ENCODE measurements around the gene HADHB. TPM values are rescaled to one million over a fixed set of nuclear protein-coding genes. Genes with fewer than 3 reads are reported as not detected.
"Not testable (repeated sequence)": the region's sequence is repeated elsewhere in the genome, so short reads cannot be mapped to it uniquely, and the experiment has no call there.

Gene HADHB
- total and polyA plus RNA-seq, 4 experiments from 2014 or later: 58.8 to 115 (median 81.0) TPM

DNA sequence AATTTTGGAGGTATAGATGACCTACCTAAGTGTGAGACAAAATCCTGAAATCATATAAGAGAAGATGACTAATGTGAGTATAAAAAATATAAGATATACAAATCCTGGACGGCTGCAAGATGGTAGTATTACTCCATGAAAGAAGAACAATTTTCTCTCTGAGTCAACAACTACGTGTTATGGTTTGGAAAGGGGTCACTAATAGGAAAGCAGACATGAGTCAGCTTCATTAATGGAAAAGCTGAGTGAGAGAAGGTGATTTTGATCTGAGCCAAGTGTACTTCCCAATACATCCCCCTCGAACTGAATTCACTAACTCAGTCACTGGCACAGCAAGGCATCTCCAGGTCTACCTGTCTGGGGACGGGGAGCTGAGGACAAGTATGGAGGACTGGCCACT lies 81.1 kb downstream of the HADHB start:
- H3K27me3 ChIP-seq (ENCODE audit: insufficient read depth, low read length): no peaks in the 10 kb centered on the region
- POLR2A ChIA-PET (ENCODE audit: partially characterized antibody): no interaction called here

GRCh38 chr2:26326514-26326913 lies 81.8 kb downstream of the HADHB start:
- POLR2A ChIA-PET (ENCODE audit: partially characterized antibody): interaction anchor here (0.6 to 1.2 kb wide), 2 partner anchors 19 to 161 kb away, joined by 3 to 4 read pairs; partner anchors contain the start of gene SELENOI
- CTCF ChIA-PET (ENCODE audit: partially characterized antibody): no interaction called here
- Histone ChIP-seq H3K27ac (ENCODE audit: low read depth, low read length) (no peak overlapping the region), H3K4me3 (ENCODE audit: low read length in 2 of 2) (no peak overlapping the region), H3K9me3 (ENCODE audit: control insufficient read depth in 1 of 2, low read length in 2 of 2) (no peaks in the 10 kb centered on the region), H3K27me3 (ENCODE audit: insufficient read depth, low read length) (no peaks in the 10 kb centered on the region), H3K36me3 (ENCODE audit: insufficient read depth, low read length) (no peaks in the 10 kb centered on the region), H3K4me1 (ENCODE audit: insufficient read depth, low read length) (peaks cover 8% of the 10 kb centered on the region)
- H3K36me3 Mint-ChIP-seq: no peaks in the 10 kb centered on the region
- H3K27ac Mint-ChIP-seq: no peak overlapping the region
- peaks cover 6 to 8% (median 7%) of the 10 kb centered on the region in 4 donors for H3K4me1 Mint-ChIP-seq
- intact Hi-C loops (cut with micrococcal nuclease): no loop called here
- H3K9me3 Mint-ChIP-seq: no peaks in the 10 kb centered on the region
- no peak overlapping the region for H3K4me3 Mint-ChIP-seq
- no peak for DNase-seq
- no peaks in the 10 kb centered on the region for H3K27me3 Mint-ChIP-seq

More for the DNA sequence above, 81.1 kb downstream of the HADHB start:
- Histone ChIP-seq H3K36me3 (ENCODE audit: insufficient read depth, low read length) (no peaks in the 10 kb centered on the region), H3K4me1 (ENCODE audit: insufficient read depth, low read length) (peaks cover 8% of the 10 kb centered on the region), H3K9me3 (ENCODE audit: control insufficient read depth in 1 of 2, low read length in 2 of 2) (no peaks in the 10 kb centered on the region), H3K4me3 (ENCODE audit: low read length in 2 of 2) (no peak overlapping the region), H3K27ac (ENCODE audit: low read depth, low read length) (no peak overlapping the region)
- Mint-ChIP-seq H3K9me3 (no peaks in the 10 kb centered on the region), H3K27me3 (no peaks in the 10 kb centered on the region), H3K36me3 (no peaks in the 10 kb centered on the region), H3K4me3 (no peak overlapping the region), H3K4me1 (peaks cover 6 to 8% (median 7%) of the 10 kb centered on the region in 4 donors), H3K27ac (no peak overlapping the region)
- CTCF ChIA-PET (ENCODE audit: partially characterized antibody): no interaction called here
- no peak for DNase-seq
- intact Hi-C loops (cut with micrococcal nuclease): no loop called here

DNA sequence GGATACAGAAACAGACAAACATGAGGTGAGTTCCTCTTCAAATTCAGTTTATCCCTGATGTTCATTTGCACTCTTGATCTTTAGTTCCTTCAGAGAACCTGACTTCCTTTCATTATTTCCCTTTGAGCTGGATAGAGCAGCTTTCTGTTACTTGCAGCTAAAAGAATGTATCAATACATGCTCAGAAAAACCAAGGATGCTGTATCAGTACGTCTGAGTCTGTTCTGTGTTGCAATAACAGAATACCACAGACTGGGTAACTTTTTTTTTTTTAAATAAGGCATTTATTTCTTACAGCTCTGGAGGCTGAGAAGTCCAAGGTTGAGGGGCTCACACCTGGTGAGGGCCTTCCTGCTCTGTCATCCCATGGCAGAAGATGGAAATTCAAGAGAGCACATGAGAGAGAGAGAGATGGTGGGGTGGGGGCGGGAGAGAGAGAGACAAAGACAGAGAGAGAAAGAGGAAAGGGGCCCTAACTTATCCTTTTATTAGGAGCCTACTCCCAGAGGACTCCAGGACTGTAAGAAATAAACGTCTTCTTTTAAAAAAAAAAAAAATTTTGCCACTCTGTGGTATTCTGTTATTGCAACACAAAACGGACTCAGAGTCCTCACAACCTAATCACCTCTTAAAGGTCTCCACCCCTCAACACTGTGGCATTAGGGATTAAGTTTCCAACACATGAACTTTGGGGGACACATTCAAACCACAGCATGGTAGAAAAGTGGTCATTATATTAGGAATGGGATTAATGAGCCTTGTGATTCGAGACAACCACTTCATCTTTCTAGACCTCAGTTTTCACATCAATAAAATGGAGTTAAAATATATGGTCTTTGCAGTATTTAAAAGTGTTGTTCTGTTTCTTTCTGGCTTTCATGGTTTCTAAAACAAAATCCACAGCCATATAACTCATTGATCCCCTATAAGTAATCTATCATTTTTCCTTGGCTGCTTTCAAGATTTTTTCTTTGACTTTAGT lies 82.8 kb downstream of the HADHB start:
- H3K4me1 Mint-ChIP-seq: peaks cover 6 to 10% (median 8%) of the 10 kb centered on the region in 4 donors
- H3K36me3 ChIP-seq (ENCODE audit: insufficient read depth, low read length): no peaks in the 10 kb centered on the region
- intact Hi-C loops (cut with micrococcal nuclease): no loop called here
- H3K4me3 ChIP-seq (ENCODE audit: low read length in 2 of 2): no peak overlapping the region
- no peak overlapping the region for H3K27ac ChIP-seq (ENCODE audit: low read depth, low read length)
- H3K9me3 Mint-ChIP-seq: no peaks in the 10 kb centered on the region
- no peaks in the 10 kb centered on the region for H3K27me3 Mint-ChIP-seq
- no peaks in the 10 kb centered on the region for H3K36me3 Mint-ChIP-seq
- no peaks in the 10 kb centered on the region for H3K9me3 ChIP-seq (ENCODE audit: control insufficient read depth in 1 of 2, low read length in 2 of 2)
- no peak overlapping the region for H3K4me3 Mint-ChIP-seq
- DNase-seq: no peak
- no peak overlapping the region for H3K27ac Mint-ChIP-seq
- H3K27me3 ChIP-seq (ENCODE audit: insufficient read depth, low read length): no peaks in the 10 kb centered on the region
- ChIA-PET POLR2A (ENCODE audit: partially characterized antibody) (interaction anchor here (0.6 to 1.2 kb wide), 2 partner anchors 18 to 162 kb away, joined by 3 to 4 read pairs; partner anchors contain the start of gene SELENOI), CTCF (ENCODE audit: partially characterized antibody) (no interaction called here)
- peaks cover 8% of the 10 kb centered on the region for H3K4me1 ChIP-seq (ENCODE audit: insufficient read depth, low read length)

DNA sequence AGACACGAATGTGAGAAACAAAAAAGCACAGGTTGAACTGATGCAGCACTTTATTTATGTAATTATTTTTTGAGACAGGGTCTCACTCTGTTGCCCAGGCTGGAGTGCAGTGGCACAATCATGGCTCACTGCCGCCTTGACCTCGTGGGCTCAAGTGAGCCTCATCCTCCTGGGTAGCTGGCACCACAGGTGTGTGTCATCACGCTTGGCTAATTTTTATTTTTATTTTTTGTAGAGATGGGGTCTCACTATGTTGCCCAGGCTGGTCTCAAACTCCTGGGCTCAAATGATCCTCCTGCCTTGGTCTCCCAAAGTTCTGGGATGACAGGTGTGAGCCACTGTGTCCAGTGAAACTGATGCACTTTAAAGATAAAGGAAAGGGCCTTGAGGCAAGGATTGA lies 84.3 kb downstream of the HADHB start:
- H3K27ac Mint-ChIP-seq; H3K27me3 Mint-ChIP-seq; H3K4me3 Mint-ChIP-seq; H3K4me3 ChIP-seq (ENCODE audit: low read length in 2 of 2); DNase-seq; H3K4me1 ChIP-seq (ENCODE audit: insufficient read depth, low read length); H3K9me3 ChIP-seq (ENCODE audit: control insufficient read depth in 1 of 2, low read length in 2 of 2); H3K36me3 Mint-ChIP-seq; H3K36me3 ChIP-seq (ENCODE audit: insufficient read depth, low read length); H3K27ac ChIP-seq (ENCODE audit: low read depth, low read length); H3K9me3 Mint-ChIP-seq; POLR2A ChIA-PET (ENCODE audit: partially characterized antibody); H3K27me3 ChIP-seq (ENCODE audit: insufficient read depth, low read length); intact Hi-C loops (cut with micrococcal nuclease): not testable (repeated sequence)
- H3K4me1 Mint-ChIP-seq: peaks cover 6 to 10% (median 8%) of the 10 kb centered on the region in 4 donors
- CTCF ChIA-PET (ENCODE audit: partially characterized antibody): interaction anchor here (0.8 to 2.5 kb wide), 7 partner anchors 29 to 378 kb away, joined by 3 to 9 read pairs (median 4); no protein-coding TSS in a partner anchor

- H3K27me3 Mint-ChIP-seq: no peaks in the 10 kb centered on the region
- CTCF ChIA-PET (ENCODE audit: partially characterized antibody): interaction anchor here (0.8 to 2.5 kb wide), 14 partner anchors 15 to 379 kb away, joined by 3 to 9 read pairs (median 4); partner anchors contain the start of genes ADGRF3 and SELENOI
- no peaks in the 10 kb centered on the region for H3K9me3 ChIP-seq (ENCODE audit: control insufficient read depth in 1 of 2, low read length in 2 of 2)
- no peaks in the 10 kb centered on the region for H3K36me3 ChIP-seq (ENCODE audit: insufficient read depth, low read length)
- H3K27me3 ChIP-seq (ENCODE audit: insufficient read depth, low read length): no peaks in the 10 kb centered on the region
- H3K4me3 Mint-ChIP-seq: peak overlapping the region in 1 of 8 donors; percentile 60
- H3K36me3 Mint-ChIP-seq: no peaks in the 10 kb centered on the region
- peaks cover 6 to 10% (median 8%) of the 10 kb centered on the region in 4 donors for H3K4me1 Mint-ChIP-seq
- DNase-seq: peak; percentile 71 to 81 (median 73)
- no peak overlapping the region for H3K27ac ChIP-seq (ENCODE audit: low read depth, low read length)
- H3K27ac Mint-ChIP-seq: peak overlapping the region in 2 of 7 donors; percentile 24 to 31
- peaks cover 8% of the 10 kb centered on the region for H3K4me1 ChIP-seq (ENCODE audit: insufficient read depth, low read length)
- intact Hi-C loops (cut with micrococcal nuclease): loop anchor here (1.0 to 5.0 kb wide), 6 partner anchors 31 to 1043 kb away; partner anchors contain the start of genes HADHA and HADHB
- POLR2A ChIA-PET (ENCODE audit: partially characterized antibody): interaction anchor here (0.6 to 1.0 kb wide), 2 partner anchors 15 to 146 kb away, joined by 3 read pairs; no protein-coding TSS in a partner anchor
- H3K4me3 ChIP-seq (ENCODE audit: low read length in 2 of 2): no peak overlapping the region
- no peaks in the 10 kb centered on the region for H3K9me3 Mint-ChIP-seq
Measured at GRCh38 chr2:26330114-26330549, 85.4 kb downstream of the HADHB start.

GRCh38 chr2:26330604-26331003 lies 85.9 kb downstream of the HADHB start:
- POLR2A ChIA-PET (ENCODE audit: partially characterized antibody): interaction anchor here (0.6 to 1.0 kb wide), 2 partner anchors 14 to 146 kb away, joined by 3 read pairs; no protein-coding TSS in a partner anchor

DNA sequence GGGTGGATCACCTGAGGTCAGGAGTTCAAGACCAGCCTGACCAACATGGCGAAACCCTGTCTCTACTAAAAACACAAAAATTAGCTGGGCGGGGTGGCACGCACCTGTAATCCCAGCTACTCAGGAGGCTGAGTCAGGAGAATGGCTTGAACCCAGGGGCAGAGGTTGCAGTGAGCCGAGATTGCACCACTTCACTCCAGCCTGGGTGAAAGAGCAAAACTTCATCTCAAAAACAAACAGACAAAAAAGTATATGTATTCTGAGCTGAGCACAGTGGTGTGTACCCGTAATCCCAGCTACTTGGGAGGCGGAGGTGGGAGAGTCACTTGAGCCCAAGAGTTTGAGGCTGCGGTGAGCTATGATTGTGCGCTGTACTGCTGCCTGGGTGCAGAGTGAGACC lies 86.6 kb downstream of the HADHB start:
- POLR2A ChIA-PET (ENCODE audit: partially characterized antibody): not testable (repeated sequence)

More at GRCh38 chr2:26330604-26331003, 85.9 kb downstream of the HADHB start:
- Histone ChIP-seq H3K27me3 (ENCODE audit: insufficient read depth, low read length) (no peaks in the 10 kb centered on the region), H3K27ac (ENCODE audit: low read depth, low read length) (no peak overlapping the region), H3K4me1 (ENCODE audit: insufficient read depth, low read length) (peaks cover 8% of the 10 kb centered on the region), H3K9me3 (ENCODE audit: control insufficient read depth in 1 of 2, low read length in 2 of 2) (no peaks in the 10 kb centered on the region), H3K36me3 (ENCODE audit: insufficient read depth, low read length) (no peaks in the 10 kb centered on the region), H3K4me3 (ENCODE audit: low read length in 2 of 2) (no peak overlapping the region)
- Mint-ChIP-seq H3K36me3 (no peaks in the 10 kb centered on the region), H3K9me3 (no peaks in the 10 kb centered on the region), H3K4me1 (peaks cover 6 to 10% (median 8%) of the 10 kb centered on the region in 4 donors), H3K4me3 (no peak overlapping the region), H3K27ac (no peak overlapping the region), H3K27me3 (no peaks in the 10 kb centered on the region)
- DNase-seq: no peak
- CTCF ChIA-PET (ENCODE audit: partially characterized antibody): interaction anchor here (0.7 to 2.5 kb wide), 18 partner anchors 11 to 632 kb away, joined by 3 to 9 read pairs (median 4); partner anchors contain the start of genes ADGRF3 and SELENOI
- intact Hi-C loops (cut with micrococcal nuclease): loop anchor here (1.0 to 5.0 kb wide), 6 partner anchors 31 to 1043 kb away; partner anchors contain the start of genes HADHA and HADHB

More for the DNA sequence above, 86.6 kb downstream of the HADHB start:
- not testable (repeated sequence) for H3K4me3 ChIP-seq (ENCODE audit: low read length in 2 of 2); H3K36me3 ChIP-seq (ENCODE audit: insufficient read depth, low read length); H3K4me3 Mint-ChIP-seq; H3K4me1 ChIP-seq (ENCODE audit: insufficient read depth, low read length); DNase-seq; H3K27ac ChIP-seq (ENCODE audit: low read depth, low read length); H3K27me3 Mint-ChIP-seq; H3K9me3 ChIP-seq (ENCODE audit: control insufficient read depth in 1 of 2, low read length in 2 of 2); H3K27ac Mint-ChIP-seq; H3K27me3 ChIP-seq (ENCODE audit: insufficient read depth, low read length); H3K36me3 Mint-ChIP-seq; H3K9me3 Mint-ChIP-seq
- CTCF ChIA-PET (ENCODE audit: partially characterized antibody): interaction anchor here (0.7 to 2.5 kb wide), 17 partner anchors 12 to 633 kb away, joined by 3 to 9 read pairs (median 4); partner anchors contain the start of genes ADGRF3 and SELENOI
- intact Hi-C loops (cut with micrococcal nuclease): loop anchor here (2.0 to 5.0 kb wide), 3 partner anchors 87 to 1044 kb away; partner anchors contain the start of genes HADHA and HADHB
- peaks cover 7 to 10% (median 8%) of the 10 kb centered on the region in 4 donors for H3K4me1 Mint-ChIP-seq
